Sigmoid colon (tissue), 7 donors: ENCODE data around the gene CLDN6. TPM values are rescaled to one million over a fixed set of nuclear protein-coding genes. Genes with fewer than 3 reads are reported as not detected.

Experiments
- DNase-seq: peaks from one replicate; pipeline ENCODE4 v3.0.0-alpha.2; 2019
- H3K27ac ChIP-seq, 4 donors: fragments of 200-600 bp; sonication (generic); one replicate each; pipeline ENCODE4 v1.5.1; 2016 to 2019; ENCODE audit warnings: mild to moderate bottlenecking in 1 of 4
- H3K27me3 ChIP-seq, 3 donors: fragments of 200-600 bp; sonication (generic); one replicate each; pipeline ENCODE4 v1.5.1; 2019; ENCODE audit warnings: mild to moderate bottlenecking in 1 of 3
- H3K36me3 ChIP-seq, 4 donors: fragments of 200-600 bp; sonication (generic); one replicate each; pipeline ENCODE4 v1.5.1; 2016 to 2019
- H3K4me1 ChIP-seq, 4 donors: fragments of 200-600 bp; sonication (generic); one replicate each; pipeline ENCODE4 v1.5.1; 2017 to 2019
- H3K4me3 ChIP-seq, 4 donors: fragments of 200-600 bp; sonication (generic); one replicate each; pipeline ENCODE4 v1.5.1; 2017 to 2019; ENCODE audit warnings: mild to moderate bottlenecking in 2 of 4, moderate library complexity in 1 of 4
- H3K9me3 ChIP-seq, 4 donors: fragments of 200-600 bp in 3 of 4; sonication (generic) in 3 of 4; one replicate each; pipeline versions ENCODE4 v1.5.1 to v1.6.1; 2013 to 2019
- CTCF ChIP-seq, 4 experiments: fragments of 450-650 bp in 3 of 4; fragments of 200-600 bp in 1 of 4; IDR thresholded peaks; one replicate each; pipeline ENCODE4 v1.5.1; 2016 to 2019; ENCODE audit warnings: antibody characterized with exemption in 4 of 4, mild to moderate bottlenecking in 3 of 4, moderate library complexity in 2 of 4
- EP300 ChIP-seq, 4 donors: sonication (generic); formaldehyde crosslinking; IDR thresholded peaks; one replicate each; pipeline ENCODE4 v1.6.1; 2017; ENCODE audit warnings: antibody characterized with exemption in 4 of 4
- POLR2A ChIP-seq, 2 donors: fragments of 450-650 bp; IDR thresholded peaks; one replicate each; pipeline ENCODE4 v1.6.1; 2016; ENCODE audit warnings: antibody characterized with exemption in 2 of 2, mild to moderate bottlenecking in 2 of 2, moderate library complexity in 2 of 2
- POLR2AphosphoS5 ChIP-seq, 4 donors: sonication (generic); formaldehyde crosslinking; IDR thresholded peaks; one replicate each; pipeline ENCODE4 v1.6.1; 2017; ENCODE audit warnings: antibody characterized with exemption in 4 of 4
- WGBS, 2 donors: extraction: QIAGEN DNeasy Blood & Tissue Kit; methylation state at CpG; one replicate each; pipeline ENCODE4 v1.1.7; 2013; 5-methylcytosine and 5-hydroxymethylcytosine counted together
- intact Hi-C: fragments of 100-400 bp; cut with DNase I; formaldehyde crosslinking; loops from one replicate; pipeline ENCODE4 v1.15.1; 2023
- polyA plus RNA-seq, 3 donors: library from polyadenylated mRNA; stranded (reverse); fragments of 200-250 nt; gene quantifications; one replicate each; pipeline ENCODE4 v1.2.3, GENCODE V29; 2013
- total RNA-seq, 4 donors: library from RNA; depleted of rRNA; stranded (reverse); fragments of >200 nt; gene quantifications; one replicate each; pipeline ENCODE4 v1.1.0, GENCODE V29; 2016
- donor health status: healthy with polysubstance abuse.
- donor health status: Bipolar disorder and iron deficiency.
- donor health status: healthy.

Gene CLDN6
- total and polyA plus RNA-seq, 7 donors = not detected

- WGBS, 2 donors = 2 to 13% methylated on average over 25 of the region's 25 CpGs
- Histone ChIP-seq H3K27ac (no peak overlapping the region), H3K9me3 (no peaks in the 10 kb centered on the region), H3K4me3 (peak overlapping the region in 3 of 4 donors; percentile 17 to 28 (median 24)), H3K36me3 (no peaks in the 10 kb centered on the region), H3K4me1 (peaks cover 0 to 7% (median 5%) of the 10 kb centered on the region in 4 donors), H3K27me3 (peaks cover 11 to 61% (median 48%) of the 10 kb centered on the region in 3 donors)
- TF ChIP-seq POLR2A (IDR thresholded peaks at IDR 0.05) = no peak
- intact Hi-C loops = no loop called here
- DNase-seq = no peak
Measured at GRCh38 chr16:3004781-3005284, 13.2 kb downstream of the CLDN6 start.

- H3K27me3 ChIP-seq = peaks cover 10 to 56% (median 43%) of the 10 kb centered on the region in 3 donors
- peaks cover 0 to 7% (median 5%) of the 10 kb centered on the region in 4 donors for H3K4me1 ChIP-seq
- no peak for TF ChIP-seq EP300 (IDR thresholded peaks at IDR 0.05)
- TF ChIP-seq POLR2AphosphoS5 (IDR thresholded peaks at IDR 0.05) = no peak
- TF ChIP-seq POLR2A (IDR thresholded peaks at IDR 0.05) = no peak
- no peak for TF ChIP-seq CTCF (IDR thresholded peaks at IDR 0.05)
- no peaks in the 10 kb centered on the region for H3K36me3 ChIP-seq
- H3K9me3 ChIP-seq = no peaks in the 10 kb centered on the region
- intact Hi-C loops = no loop called here
- peak overlapping the region in 3 of 4 donors; percentile 25 to 31 (median 27) for H3K4me3 ChIP-seq
- 1% methylated on average over 66 of the region's 67 CpGs for WGBS, 2 donors
- no peak for DNase-seq
- no peak overlapping the region for H3K27ac ChIP-seq
Measured at GRCh38 chr16:3004319-3004718, 13.7 kb downstream of the CLDN6 start.

- H3K36me3 ChIP-seq = no peaks in the 10 kb centered on the region
- intact Hi-C loops = loop anchor here (1.0 kb wide), 1 partner anchor 25 kb away; no protein-coding TSS in a partner anchor
- H3K9me3 ChIP-seq = no peaks in the 10 kb centered on the region
- H3K4me1 ChIP-seq = peaks cover 0 to 7% (median 5%) of the 10 kb centered on the region in 4 donors
- WGBS, 2 donors = 4 to 7% methylated on average over 58 of the region's 58 CpGs
- H3K27me3 ChIP-seq = peaks cover 10 to 54% (median 41%) of the 10 kb centered on the region in 3 donors
- DNase-seq = peak; percentile 97
- peak in 2 of 4 donors; percentile 23 to 51 for TF ChIP-seq POLR2AphosphoS5 (IDR thresholded peaks at IDR 0.05)
- TF ChIP-seq POLR2A (IDR thresholded peaks at IDR 0.05) = no peak
- TF ChIP-seq EP300 (IDR thresholded peaks at IDR 0.05) = no peak
- peak in 3 of 4 experiments; percentile 7 to 39 (median 19) for TF ChIP-seq CTCF (IDR thresholded peaks at IDR 0.05)
- H3K27ac ChIP-seq = no peak overlapping the region
- H3K4me3 ChIP-seq = peak overlapping the region in 3 of 4 donors; percentile 25 to 31 (median 27)
Measured at GRCh38 chr16:3003582-3004270, 14.3 kb downstream of the CLDN6 start.

GRCh38 chr16:3001316-3001715 is 16.7 kb downstream of the CLDN6 start:
- H3K4me3 ChIP-seq = no peak overlapping the region
- H3K9me3 ChIP-seq = no peaks in the 10 kb centered on the region
- intact Hi-C loops = no loop called here
- no peak overlapping the region for H3K27ac ChIP-seq
- DNase-seq = no peak
- TF ChIP-seq CTCF (IDR thresholded peaks at IDR 0.05) = no peak
- peaks cover 4 to 45% (median 26%) of the 10 kb centered on the region in 3 donors for H3K27me3 ChIP-seq
- peaks cover 0 to 7% (median 5%) of the 10 kb centered on the region in 4 donors for H3K4me1 ChIP-seq
- WGBS, 2 donors = 87 to 88% methylated on average over 12 of the region's 12 CpGs
- H3K36me3 ChIP-seq = no peaks in the 10 kb centered on the region

GRCh38 chr16:3000540-3000939 is 17.4 kb downstream of the CLDN6 start:
- Histone ChIP-seq H3K27me3 (peaks cover 0 to 42% (median 18%) of the 10 kb centered on the region in 3 donors), H3K4me3 (no peak overlapping the region), H3K27ac (no peak overlapping the region), H3K9me3 (no peaks in the 10 kb centered on the region), H3K36me3 (no peaks in the 10 kb centered on the region), H3K4me1 (peaks cover 0 to 7% (median 5%) of the 10 kb centered on the region in 4 donors)
- intact Hi-C loops = no loop called here
- 87 to 90% methylated on average over 4 of the region's 4 CpGs for WGBS, 2 donors
- DNase-seq = no peak
- TF ChIP-seq POLR2AphosphoS5 (IDR thresholded peaks at IDR 0.05) (no peak), CTCF (IDR thresholded peaks at IDR 0.05) (no peak), EP300 (IDR thresholded peaks at IDR 0.05) (no peak), POLR2A (IDR thresholded peaks at IDR 0.05) (no peak)
